HFFc6 (cell line): ENCODE data around the gene ZNF74. TPM values are rescaled to one million over a fixed set of nuclear protein-coding genes. Genes with fewer than 3 reads are reported as not detected.

Experiments used
- DNase-seq: peaks from one replicate; pipeline ENCODE4 v3.0.0-alpha.2; 2018
- H3K27ac Mint-ChIP-seq: 2 replicates; pipeline ENCODE4 v1.8.0; 2020; ENCODE audit warnings: mild to moderate bottlenecking, mixed read lengths
- H3K27me3 Mint-ChIP-seq: 2 replicates; pipeline ENCODE4 v1.8.0; 2021; ENCODE audit warnings: mild to moderate bottlenecking, moderate library complexity, mixed read lengths; ENCODE audit not compliant: insufficient read depth
- H3K36me3 Mint-ChIP-seq: 2 replicates; pipeline ENCODE4 v1.8.0; 2021; ENCODE audit warnings: low read depth, mixed read lengths
- H3K4me1 Mint-ChIP-seq: 2 replicates; pipeline ENCODE4 v1.8.0; 2020; ENCODE audit warnings: low read depth, mixed read lengths
- H3K4me3 Mint-ChIP-seq: 2 replicates; pipeline ENCODE4 v1.8.0; 2020; ENCODE audit warnings: mild to moderate bottlenecking, moderate library complexity, mixed read lengths
- H3K9me3 Mint-ChIP-seq: 2 replicates; pipeline ENCODE4 v1.8.0; 2020; ENCODE audit warnings: mild to moderate bottlenecking, mixed read lengths
- total RNA-seq, 6 experiments: library from RNA; stranded (reverse); fragmentation: NEBNext Ultra II Directional; extraction: Animal tissue kit (Norgen Biotek cat#: 25700); gene quantifications; 2 replicates in 1 of 6; 3 replicates in 5 of 6; pipeline ENCODE4 v1.2.3, GENCODE V29; 2021
- TF ChIP-seq, protein P1 (sequence below): fragments of 200-600 bp; sonication (generic); IDR thresholded peaks from 2 replicates; pipeline ENCODE4 v1.5.0; 2021; ENCODE audit warnings: antibody characterized with exemption, mild to moderate bottlenecking

Gene ZNF74
- total RNA-seq, 6 experiments from 2014 or later, result 5.1 to 8.1 (median 6.2) TPM

DNA sequence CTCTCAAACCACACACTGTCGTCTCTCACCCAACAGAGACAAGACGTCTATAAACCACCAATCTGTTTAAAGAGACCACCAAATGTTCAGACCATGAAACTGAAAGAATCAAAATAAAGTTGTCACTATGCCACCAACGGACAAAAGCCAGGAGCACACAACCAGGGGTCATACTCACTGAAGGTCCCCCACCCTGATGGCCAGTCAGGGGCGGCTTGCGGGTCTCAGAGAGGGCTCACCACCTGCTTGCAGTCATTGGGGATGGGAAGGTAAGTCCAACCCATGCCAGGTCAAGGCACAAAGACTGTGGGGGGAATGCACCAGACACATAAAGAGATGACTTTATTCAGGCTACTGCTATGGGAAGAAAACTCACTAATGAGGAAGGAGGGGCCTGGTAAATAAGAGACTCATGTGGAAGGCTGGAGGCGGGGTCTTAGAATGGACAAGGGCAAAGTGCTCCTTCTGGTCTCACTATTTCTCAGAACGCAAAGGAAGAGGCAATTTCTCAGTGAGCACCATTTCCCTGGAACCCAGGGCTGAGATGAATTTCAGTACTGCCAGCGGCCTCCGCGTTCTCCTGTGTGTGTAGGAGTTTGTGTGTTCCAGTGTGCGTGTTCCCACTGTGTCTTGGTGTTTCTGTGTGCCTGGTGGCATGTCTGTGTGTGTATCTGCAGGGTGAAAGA is 26.3 kb downstream of the ZNF74 start:
- TF ChIP-seq, protein P1, sequence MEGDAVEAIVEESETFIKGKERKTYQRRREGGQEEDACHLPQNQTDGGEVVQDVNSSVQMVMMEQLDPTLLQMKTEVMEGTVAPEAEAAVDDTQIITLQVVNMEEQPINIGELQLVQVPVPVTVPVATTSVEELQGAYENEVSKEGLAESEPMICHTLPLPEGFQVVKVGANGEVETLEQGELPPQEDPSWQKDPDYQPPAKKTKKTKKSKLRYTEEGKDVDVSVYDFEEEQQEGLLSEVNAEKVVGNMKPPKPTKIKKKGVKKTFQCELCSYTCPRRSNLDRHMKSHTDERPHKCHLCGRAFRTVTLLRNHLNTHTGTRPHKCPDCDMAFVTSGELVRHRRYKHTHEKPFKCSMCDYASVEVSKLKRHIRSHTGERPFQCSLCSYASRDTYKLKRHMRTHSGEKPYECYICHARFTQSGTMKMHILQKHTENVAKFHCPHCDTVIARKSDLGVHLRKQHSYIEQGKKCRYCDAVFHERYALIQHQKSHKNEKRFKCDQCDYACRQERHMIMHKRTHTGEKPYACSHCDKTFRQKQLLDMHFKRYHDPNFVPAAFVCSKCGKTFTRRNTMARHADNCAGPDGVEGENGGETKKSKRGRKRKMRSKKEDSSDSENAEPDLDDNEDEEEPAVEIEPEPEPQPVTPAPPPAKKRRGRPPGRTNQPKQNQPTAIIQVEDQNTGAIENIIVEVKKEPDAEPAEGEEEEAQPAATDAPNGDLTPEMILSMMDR, result no peak
- Mint-ChIP-seq H3K27me3 (peaks cover 2% of the 10 kb centered on the region), H3K4me3 (no peak overlapping the region), H3K36me3 (no peaks in the 10 kb centered on the region), H3K4me1 (peaks cover 8% of the 10 kb centered on the region; the same call in 1 of the 2 replicates), H3K27ac (no peak overlapping the region), H3K9me3 (no peaks in the 10 kb centered on the region)
- DNase-seq, result no peak

GRCh38 chr22:20421507-20421874 is 27.5 kb downstream of the ZNF74 start:
- no peak overlapping the region for H3K4me3 Mint-ChIP-seq
- H3K36me3 Mint-ChIP-seq, result no peaks in the 10 kb centered on the region
- no peak overlapping the region for H3K27ac Mint-ChIP-seq
- H3K4me1 Mint-ChIP-seq, result peaks cover 8% of the 10 kb centered on the region; the same call in 1 of the 2 replicates
- H3K9me3 Mint-ChIP-seq, result no peaks in the 10 kb centered on the region
- peaks cover 2% of the 10 kb centered on the region for H3K27me3 Mint-ChIP-seq
- DNase-seq, result no peak
- TF ChIP-seq, protein P1, result no peak

GRCh38 chr22:20422271-20423007 is 28.5 kb downstream of the ZNF74 start:
- peak; percentile 63 for DNase-seq
- no peak overlapping the region for H3K27ac Mint-ChIP-seq
- peaks cover 8% of the 10 kb centered on the region; the same call in 1 of the 2 replicates for H3K4me1 Mint-ChIP-seq
- no peaks in the 10 kb centered on the region for H3K9me3 Mint-ChIP-seq
- peaks cover 3% of the 10 kb centered on the region for H3K27me3 Mint-ChIP-seq
- TF ChIP-seq, protein P1, result no peak
- peaks cover 6% of the 10 kb centered on the region; the same call in 1 of the 2 replicates for H3K36me3 Mint-ChIP-seq
- H3K4me3 Mint-ChIP-seq, result no peak overlapping the region

GRCh38 chr22:20423008-20423905 is 29.3 kb downstream of the ZNF74 start:
- peaks cover 3% of the 10 kb centered on the region for H3K27me3 Mint-ChIP-seq
- no peak for DNase-seq

More at GRCh38 chr22:20423008-20423905, 29.3 kb downstream of the ZNF74 start:
- Mint-ChIP-seq H3K27ac (peak overlapping the region; percentile 60), H3K4me3 (no peak overlapping the region), H3K36me3 (peaks cover 8% of the 10 kb centered on the region; the same call in 1 of the 2 replicates), H3K4me1 (peaks cover 8% of the 10 kb centered on the region; the same call in 1 of the 2 replicates), H3K9me3 (no peaks in the 10 kb centered on the region)
- TF ChIP-seq, protein P1, result no peak
